Stimulated activated CD8-positive, alpha-beta memory T cell treated with anti-CD3 and anti-CD28 coated beads, Interleukin-15, amount 100 ng/mL, for 4 hours (primary cell): Measurements from ENCODE around the gene TIAM2.
"Not testable (repeated sequence)": the region's sequence is repeated elsewhere in the genome, so short reads cannot be mapped to it uniquely, and the experiment has no call there.

Experiments used
- DNase-seq, 2 donors: peaks; one replicate each; pipeline ENCODE4 v3.0.0-alpha.2; 2020; ENCODE audit warnings: low read depth in 2 of 2

Gene TIAM2

DNA sequence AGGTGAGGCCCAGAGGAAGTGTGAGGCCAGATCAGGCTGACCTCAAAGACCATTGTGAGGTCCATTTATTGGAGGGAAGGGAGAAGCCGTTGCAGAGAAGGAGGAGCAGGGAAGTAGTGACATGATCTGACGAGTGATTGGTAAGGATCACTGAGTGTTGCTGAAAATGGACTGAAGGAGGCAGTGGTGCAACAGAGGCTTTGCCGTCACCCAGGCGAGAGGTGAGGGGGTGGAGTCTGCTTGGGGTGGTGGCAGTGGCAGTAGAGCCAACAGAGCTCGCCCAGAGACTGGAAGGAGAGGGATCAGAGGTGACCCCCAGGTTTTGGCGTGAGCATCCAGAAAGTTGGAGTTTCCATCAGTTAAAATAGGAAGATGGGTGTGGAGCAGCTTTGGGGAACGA lies 200.8 kb downstream of the TIAM2 start:
- no peak for DNase-seq

DNA sequence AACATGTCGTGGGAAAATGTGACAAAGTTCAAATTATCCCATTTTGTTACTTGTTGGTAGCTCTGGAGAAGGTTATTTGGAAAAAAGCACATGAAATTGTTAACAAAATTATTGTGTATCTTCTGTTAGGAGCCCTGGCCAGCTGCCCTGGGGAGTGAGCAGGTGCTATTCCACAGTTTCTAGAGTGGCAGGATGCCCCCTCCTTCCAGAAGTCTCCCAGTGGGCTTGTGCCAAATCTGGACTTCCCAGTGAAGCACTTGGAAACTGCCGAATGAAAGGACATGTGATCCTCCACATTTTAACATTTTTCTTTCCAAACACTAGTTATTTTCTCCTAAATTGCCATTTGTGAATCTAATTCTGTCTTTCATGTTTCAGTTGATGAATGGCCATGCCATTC lies 201.8 kb downstream of the TIAM2 start:
- DNase-seq, result no peak

DNA sequence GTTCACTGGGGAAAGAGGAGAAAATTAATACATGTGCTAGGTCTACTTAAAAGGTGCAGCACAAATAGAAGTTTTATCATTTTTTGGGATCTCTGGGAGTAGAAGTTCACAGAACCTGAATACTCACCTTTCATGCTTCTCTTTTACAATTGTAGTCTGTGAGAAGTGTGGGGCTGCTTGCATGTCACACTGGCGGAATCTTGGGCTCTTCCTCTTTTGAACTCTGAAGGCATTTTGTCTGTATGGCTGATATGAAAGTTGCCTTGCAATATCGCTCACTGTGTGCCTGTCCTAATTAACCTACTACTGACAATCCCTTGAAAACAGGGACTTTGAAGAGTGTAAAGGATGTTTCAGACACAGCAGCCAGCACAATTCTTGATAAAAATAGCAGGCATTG lies 202.8 kb downstream of the TIAM2 start:
- no peak for DNase-seq

DNA sequence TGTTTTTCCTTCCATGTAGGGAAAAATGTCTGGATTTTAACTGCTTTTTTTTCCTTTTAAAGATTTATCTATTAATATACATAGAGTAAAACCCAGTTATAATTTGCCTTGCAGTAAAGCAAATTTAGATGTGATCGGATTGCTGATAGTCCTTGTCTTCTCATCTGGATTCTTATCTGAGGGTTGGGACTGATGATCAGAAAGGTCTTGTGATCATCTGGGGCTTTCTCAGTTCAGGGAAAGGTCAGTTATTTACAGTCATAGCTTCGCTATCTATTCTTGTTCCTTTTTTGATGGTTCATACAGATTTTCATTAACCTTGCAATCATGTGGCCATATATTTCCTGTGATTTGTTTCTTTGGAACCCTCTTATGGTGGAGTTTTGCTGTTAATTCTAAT lies 204.9 kb downstream of the TIAM2 start:
- no peak for DNase-seq

DNA sequence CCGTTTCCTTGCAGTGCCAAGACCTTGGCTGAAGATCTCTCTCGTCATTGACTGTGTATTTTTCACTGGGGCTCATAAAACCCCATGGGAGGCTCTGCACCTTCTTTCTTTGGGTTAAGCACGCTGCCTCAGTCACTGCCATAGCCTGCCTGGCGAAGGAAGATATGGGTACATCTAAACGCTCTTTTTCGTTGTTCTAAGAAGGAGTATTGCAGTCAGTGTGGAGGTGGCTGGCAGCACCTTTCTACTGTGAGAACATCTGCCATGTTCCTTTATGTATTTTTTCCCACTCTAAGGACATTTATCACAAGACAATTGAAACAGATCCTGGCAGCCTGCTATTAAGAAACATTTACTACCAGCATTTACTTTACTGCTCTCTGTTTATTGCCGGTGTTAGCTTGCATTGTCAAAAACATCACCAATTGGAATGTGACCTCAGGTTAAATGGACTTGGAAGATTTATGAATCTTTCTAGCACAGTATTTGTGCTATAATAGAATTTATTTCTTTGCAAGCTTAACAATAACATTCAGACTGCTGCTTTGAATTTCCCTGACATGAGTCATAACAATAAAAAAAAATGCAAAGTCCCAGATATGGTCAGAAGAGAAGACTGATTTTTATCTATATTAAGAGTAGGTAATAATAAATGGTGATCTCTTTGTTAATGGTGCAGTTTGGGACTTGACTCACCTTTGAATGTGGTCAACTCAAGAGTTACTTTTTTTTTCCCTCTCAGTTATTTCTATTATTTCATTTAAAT lies 206.5 kb downstream of the TIAM2 start:
- no peak for DNase-seq

DNA sequence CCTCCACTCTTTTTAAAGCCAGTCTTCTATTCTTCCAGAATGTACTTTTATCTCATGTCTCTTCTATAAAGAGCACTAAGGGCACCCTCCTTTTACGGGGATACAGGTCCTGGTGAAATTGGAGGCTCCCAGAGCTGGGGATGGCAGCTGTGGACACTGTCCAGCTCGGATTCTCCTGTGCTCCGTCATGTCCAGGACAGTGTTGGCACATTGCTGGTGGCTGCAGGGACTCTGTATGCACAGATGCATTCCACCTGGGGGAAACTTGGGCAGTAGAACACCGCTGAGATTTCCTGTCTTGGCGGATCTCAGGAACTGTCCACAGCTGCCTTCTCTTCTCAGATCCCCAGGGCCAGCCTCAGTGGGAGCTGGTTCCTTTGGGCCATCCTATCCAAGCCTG lies 212.1 kb downstream of the TIAM2 start:
- DNase-seq, result no peak

DNA sequence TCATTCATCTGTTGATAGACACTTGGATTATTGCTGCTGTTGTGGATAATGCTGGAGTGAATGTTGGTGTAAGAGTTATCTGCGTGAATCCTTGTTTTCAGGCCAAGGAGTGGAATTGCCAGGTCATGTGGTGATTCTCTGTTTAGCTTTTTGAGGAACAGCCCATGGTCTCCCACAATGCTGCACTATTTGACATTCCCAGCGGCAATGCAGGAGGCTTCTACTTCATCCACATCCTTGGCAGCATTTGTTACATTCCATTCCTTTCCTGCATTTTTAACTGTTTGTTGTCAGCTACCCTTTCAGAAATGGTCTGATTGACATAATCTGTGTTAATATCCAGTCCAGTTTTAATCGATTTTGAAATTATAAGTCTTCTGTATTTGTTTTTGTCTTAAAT lies 217.0 kb downstream of the TIAM2 start:
- DNase-seq, result no peak

DNA sequence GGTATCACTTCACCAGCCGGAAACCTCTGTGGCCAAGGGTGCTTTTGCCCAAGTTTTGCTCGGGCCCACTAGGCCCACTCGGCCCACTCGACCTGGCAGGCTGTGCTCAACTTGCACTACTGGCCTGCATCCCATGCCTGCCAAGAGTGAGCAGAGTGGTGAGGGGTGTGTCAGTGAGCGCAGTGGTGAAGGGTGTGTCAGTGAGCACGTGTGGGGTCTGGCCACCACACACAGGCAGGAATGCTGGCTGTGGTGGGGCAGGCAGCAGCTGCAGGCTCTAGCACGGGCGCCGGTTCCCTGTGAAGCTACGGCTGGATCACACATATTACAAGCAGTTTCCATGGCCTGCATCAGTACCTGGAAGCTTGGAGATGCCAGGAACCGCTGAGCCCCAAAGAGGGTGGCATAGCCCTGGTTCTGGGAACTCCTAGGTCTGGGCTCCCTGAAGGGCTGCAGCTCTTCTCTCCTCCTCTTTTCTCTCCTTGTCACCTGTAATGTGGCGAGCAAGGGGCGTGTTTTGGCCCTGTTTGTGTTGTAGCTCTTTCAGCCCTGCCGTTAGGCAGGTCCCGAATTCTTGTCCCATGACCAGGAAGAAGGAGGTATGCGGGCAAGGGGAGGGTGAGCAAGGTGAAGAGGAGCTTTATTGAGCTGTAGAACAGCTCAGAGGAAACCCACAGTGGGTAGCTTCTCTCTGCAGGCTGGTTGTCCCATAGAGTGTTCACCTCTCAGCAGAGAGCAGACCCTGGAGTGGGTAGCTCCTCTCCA lies 217.7 kb downstream of the TIAM2 start:
- DNase-seq, result no peak

DNA sequence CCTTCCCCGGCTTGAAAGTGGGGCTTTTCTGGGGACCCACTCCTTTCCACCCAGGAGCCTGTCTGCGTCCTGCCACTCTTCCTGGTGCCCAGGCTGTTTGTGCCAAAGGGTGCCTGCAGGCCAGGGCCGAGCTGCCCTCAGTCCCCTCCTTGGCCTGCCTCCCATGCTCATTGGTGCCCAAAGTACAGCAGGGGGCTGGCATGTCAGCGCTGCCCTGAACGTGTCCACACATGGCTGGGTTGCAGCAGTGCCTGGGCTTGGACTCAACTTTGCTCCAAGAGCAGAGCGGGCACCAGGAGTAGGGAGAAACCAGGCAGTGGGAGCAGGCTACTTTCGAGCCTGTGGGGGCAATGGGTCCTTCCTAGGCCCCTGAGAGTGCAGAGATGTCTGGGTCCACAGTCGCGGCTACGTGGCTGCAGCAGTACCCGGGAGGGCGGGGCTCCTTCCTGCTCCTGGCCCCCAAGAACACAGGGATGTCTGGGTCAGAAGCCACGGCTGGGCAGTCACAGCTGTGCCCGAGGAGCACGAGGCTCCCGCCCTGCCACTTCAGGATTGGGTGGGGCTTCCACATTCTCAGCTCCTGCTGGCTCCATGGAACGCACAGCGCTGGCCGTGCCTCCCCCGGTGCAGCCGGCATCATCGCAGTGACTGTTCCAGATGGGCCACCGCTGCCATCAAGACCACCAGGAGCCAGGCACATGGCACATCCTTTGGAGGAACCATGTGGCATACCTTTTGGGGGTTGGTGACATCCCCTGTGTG lies 218.7 kb downstream of the TIAM2 start:
- DNase-seq, result no peak

DNA sequence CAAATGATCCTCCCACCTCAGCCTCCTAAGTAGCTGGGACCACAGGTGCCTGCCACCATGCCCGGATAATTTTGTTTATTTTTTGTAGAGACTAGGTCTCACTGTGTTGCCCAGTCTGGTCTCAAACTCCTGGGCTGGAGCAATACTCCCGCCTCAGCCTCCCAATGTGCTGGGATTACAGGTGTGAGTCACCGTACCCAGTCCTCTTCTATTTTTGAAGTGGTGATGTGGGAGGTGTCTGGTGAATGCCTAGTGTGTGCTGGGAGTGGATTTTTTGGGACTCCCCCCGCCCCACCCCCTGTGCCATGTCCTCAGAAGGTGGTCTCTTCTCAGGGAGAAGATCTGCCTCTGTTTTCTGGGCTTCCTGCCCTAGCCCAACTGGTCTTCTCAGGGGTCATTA lies 220.8 kb downstream of the TIAM2 start:
- DNase-seq, result no peak

DNA sequence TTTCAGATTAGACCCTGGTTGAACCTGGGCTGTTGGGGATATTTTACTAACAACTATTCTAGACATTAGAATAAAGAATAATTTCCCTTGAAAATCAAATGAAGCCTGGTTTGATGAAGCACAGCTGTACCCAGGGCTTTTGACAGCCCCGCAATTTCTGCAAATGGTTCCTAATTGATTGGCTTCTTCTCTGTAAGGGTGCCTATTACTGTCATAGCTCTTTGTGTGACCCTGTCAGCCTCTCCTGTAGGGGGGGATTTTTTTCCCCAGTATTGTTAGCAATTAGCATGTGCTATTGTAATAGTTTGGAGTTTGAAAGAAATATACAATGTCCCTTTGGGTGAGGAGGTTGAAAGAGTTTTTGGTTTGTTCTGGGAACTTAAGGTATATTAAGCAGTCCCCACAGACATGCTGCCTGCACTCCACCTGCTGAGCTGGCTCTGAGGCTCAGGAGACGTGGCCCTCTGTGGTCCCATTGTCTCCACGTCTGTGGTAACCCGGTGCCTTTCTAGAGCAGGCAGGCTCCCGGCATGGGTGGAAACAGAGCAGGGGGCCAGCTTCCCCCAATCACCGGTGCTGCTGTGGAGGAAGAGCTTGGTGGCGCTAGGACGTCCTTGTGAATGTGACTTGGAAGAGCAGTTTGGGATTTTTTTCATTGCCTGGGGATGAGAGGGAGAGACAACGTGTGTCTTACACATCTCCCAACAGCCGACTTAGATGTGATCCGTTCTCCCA lies 221.4 kb downstream of the TIAM2 start:
- no peak for DNase-seq

DNA sequence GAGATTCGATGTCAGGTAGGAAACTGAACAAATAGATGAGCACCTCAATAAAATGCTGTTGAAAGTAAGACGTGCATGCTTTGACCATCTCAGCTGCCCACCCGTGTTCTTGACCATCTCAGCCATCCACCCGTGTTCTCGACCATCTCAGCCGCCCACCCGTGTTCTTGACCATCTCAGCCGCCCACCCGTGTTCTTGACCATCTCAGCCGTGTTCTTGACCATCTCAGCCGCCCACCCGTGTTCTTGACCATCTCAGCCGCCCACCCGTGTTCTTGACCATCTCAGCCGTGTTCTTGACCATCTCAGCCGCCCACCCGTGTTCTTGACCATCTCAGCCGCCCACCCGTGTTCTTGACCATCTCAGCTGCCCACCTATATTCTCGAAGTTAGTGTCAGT lies 223.6 kb downstream of the TIAM2 start:
- not testable (repeated sequence) for DNase-seq

DNA sequence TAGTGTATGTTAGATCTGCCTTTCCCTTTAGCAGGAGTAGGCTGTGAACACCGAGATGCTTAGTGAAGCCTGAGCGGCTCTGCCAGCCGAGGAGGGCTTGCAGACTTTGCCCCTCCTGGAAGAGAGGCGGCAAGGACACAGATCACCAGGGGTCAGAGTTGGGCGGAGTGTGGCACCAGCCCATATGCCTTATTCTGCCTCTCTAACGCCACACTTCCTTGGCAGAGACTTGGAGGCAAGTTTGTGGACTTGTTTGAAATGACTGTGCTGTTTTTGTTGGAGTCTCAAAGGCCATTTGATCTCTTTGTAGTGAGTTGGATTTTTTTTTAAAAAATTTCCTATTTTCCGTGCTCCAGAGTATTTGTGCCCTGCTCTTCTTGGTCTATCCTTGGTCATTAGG lies 224.2 kb downstream of the TIAM2 start:
- DNase-seq, result no peak

DNA sequence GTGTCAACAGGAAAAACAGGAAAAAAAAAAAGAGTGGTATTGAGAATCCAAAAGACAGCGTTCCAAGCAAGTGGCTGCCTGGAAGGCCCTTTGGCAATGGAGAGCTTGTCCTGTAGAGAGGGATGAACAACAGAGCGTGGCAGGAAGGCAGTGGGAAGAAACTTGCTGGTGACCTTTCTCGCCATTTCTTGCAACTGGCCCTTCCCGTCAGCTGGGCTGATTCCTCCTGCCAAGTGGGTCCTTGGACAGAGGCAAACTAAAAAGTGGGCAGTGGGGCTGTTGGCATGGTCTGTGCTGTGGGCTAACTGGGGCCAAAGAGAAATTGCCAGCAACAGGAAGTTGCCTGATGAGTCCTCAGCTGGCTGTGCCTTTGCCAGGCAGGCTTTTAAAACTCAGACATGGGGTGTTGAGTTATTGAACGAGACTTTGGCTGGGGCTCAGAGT lies 224.8 kb downstream of the TIAM2 start:
- no peak for DNase-seq

DNA sequence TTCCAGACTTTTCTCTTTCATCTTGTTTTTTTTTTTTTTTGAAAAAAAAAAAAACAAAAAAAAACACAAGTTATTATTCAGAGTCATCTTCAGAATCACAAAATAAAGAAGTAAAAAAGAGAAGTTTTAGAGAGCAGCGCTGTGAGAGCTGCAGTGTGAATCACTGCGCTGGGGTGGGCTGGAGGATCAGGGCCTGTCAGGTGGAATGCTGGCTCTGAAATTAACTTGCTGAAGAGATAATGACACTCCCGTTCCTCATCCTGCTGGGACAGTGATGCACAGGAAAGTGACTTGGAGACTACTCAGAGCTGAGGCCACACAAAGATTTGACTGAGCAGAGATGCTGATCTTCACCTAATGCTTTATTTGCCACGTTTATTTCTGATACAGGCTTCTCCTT lies 226.0 kb downstream of the TIAM2 start:
- no peak for DNase-seq

DNA sequence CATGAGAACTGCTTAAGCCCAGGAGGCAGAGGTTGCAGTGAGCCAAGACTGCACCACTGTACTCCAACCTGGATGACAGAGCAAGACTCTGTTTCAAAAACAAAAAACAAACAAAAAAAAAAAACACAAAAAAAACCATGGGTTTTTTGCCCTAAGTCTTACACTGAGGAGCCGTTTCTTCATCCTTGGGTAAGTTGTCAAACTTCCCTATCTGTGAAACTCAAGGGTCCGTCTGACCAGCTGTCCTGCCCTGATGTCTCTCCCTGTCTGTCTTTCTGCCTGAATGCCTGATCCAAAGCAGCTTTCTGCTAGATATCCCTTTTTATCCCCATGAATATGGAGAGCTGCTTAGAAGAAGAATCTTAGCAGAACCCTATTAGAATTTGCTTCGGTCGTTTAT lies 227.4 kb downstream of the TIAM2 start:
- no peak for DNase-seq

DNA sequence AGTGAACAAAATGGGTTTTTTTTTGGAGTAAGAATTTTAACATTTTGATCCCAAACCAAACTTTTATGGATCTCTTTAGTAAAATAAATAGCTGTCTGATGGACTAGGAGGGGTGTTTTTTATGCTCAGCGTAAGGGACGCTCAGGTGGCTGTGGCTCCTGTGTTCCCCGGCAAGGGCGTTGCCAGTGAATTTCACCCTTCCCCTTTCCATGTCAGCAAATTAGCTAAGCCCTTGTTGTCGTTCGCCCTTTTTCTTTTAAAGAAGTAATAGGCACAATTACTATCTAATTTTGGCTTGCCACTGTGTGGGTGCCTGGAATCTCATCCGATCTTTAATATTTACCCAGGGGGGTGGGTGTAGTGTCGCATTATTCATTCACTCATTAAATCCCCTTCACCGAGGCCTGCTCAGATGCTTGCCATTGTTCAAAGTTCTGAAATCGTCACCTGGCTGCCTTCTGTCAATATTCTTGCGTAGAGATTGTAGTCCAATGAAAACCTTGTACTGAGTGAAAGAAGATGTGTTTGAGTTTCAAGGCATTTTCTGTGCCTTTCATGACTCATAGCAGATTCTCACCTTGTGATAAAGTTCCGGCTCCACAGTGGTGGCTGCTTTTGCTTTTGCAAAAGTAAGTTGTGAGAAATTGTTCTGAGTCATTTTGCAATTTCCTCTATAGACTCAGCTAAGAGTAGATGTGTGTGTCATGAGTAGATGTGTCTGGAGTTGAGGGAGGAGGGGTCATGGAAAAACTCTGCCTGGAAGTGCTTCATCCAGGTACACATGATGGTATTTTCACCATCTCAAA lies 228.7 kb downstream of the TIAM2 start:
- peak in 1 of 2 donors; percentile 11 for DNase-seq

DNA sequence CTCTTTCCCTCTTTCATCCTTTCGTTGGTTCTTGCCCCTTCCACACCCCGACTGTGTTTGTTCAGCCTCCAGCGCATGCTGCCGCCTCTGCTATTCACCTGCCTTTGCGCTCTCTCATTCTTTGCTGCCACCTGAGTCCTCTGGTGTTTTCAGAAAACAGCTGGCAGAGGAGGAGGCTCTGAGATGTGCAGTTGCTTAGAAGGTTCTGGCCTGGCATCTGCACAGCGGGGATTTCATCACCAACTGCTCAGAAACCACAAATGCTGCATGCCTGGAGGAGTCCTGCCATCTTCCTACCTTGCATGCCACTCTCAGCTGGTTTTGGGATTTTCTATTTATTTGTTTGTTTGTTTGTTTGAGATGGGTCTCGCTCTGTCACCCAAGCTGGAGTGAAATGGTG lies 229.5 kb downstream of the TIAM2 start:
- no peak for DNase-seq

DNA sequence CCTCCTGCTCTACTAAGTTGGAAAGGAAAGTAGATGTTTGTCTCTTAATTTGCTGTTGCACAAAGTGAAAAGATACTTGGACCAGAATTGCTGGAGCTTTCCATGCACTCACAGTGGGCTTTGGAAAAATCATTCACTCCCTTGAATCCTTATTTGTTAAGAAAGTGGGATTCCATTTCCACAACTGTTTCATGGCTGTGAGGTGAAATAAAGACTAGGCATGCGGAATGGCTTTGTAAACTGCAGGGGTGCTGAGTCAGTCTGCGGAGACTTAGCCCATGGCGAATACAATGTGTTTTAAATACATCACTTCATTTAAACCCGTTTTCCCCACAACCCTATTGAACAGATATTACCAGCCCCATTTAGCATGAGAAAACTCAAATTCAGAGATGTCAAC lies 231.9 kb downstream of the TIAM2 start:
- DNase-seq, result no peak

DNA sequence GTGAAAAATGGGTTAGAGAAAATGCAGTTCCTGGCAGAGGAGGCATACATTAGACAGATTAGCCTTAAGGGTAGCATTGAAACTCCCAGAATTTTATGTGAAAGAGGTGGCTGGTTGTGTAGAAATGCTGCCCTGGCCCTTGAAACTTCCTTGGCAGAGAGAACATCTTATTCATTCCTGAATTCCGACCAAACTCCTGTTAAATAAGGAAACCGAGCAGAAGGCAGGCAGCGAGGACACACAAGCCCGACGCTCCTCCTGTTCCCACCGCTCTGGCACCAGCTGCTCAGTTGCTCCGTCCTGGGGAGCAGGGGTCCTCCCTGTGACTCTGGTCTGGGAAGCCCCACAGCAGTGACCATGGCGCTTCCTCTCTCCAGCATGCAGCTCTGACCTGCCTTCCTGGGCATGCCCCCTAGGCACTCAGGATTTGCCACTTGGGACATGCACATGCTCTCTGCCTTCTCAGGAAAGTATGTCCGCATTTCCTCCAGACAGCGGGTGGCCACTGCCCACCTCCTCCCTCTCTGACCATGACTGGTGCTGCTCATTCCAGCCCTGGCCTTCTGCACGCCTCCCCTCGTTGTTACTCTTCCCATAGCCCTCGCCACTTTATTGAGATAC lies 233.5 kb downstream of the TIAM2 start:
- DNase-seq, result no peak

DNA sequence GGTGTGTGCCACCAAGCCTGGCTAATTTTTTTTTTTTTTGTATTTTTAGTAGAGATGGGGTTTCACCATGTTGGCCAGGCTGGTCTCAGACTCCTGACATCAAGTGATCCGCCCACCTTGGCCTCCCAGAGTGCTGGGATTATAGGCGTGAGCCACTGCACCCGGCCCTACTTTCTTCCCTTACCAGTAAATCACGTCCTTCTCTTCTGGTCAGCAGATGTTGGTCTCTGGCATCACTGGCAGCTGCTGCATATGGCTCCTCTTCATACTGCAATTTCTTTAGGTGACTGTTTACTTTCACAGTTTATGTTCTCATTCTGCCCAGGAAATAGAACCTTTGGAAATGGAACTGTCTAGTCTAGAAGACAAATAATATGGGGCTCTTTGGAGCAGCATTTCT lies 235.9 kb downstream of the TIAM2 start:
- not testable (repeated sequence) for DNase-seq
